Effector CD4-positive, alpha-beta T cell (primary cell): ENCODE results near the gene MRPS22.
"Not testable (repeated sequence)": the region's sequence is repeated elsewhere in the genome, so short reads cannot be mapped to it uniquely, and the experiment has no call there.

Source experiments
- DNase-seq: peaks from one replicate; pipeline ENCODE4 v3.0.0-alpha.2; 2020

The MRPS22 gene

GRCh38 chr3:139401155-139401554 lies 57.3 kb downstream of the MRPS22 start:
- DNase-seq = not testable (repeated sequence)
